HFFc6 (cell line): ENCODE data around the gene CPA1. TPM values are rescaled to one million over a fixed set of nuclear protein-coding genes. Genes with fewer than 3 reads are reported as not detected.

Source experiments
- DNase-seq: peaks from one replicate; pipeline ENCODE4 v3.0.0-alpha.2; 2018
- H3K27ac Mint-ChIP-seq: 2 replicates; pipeline ENCODE4 v1.8.0; 2020; ENCODE audit warnings: mild to moderate bottlenecking, mixed read lengths
- H3K27me3 Mint-ChIP-seq: 2 replicates; pipeline ENCODE4 v1.8.0; 2021; ENCODE audit warnings: mild to moderate bottlenecking, moderate library complexity, mixed read lengths; ENCODE audit not compliant: insufficient read depth
- H3K36me3 Mint-ChIP-seq: 2 replicates; pipeline ENCODE4 v1.8.0; 2021; ENCODE audit warnings: low read depth, mixed read lengths
- H3K4me1 Mint-ChIP-seq: 2 replicates; pipeline ENCODE4 v1.8.0; 2020; ENCODE audit warnings: low read depth, mixed read lengths
- H3K4me3 Mint-ChIP-seq: 2 replicates; pipeline ENCODE4 v1.8.0; 2020; ENCODE audit warnings: mild to moderate bottlenecking, moderate library complexity, mixed read lengths
- H3K9me3 Mint-ChIP-seq: 2 replicates; pipeline ENCODE4 v1.8.0; 2020; ENCODE audit warnings: mild to moderate bottlenecking, mixed read lengths
- total RNA-seq, 6 experiments: library from RNA; stranded (reverse); fragmentation: NEBNext Ultra II Directional; extraction: Animal tissue kit (Norgen Biotek cat#: 25700); gene quantifications; 2 replicates in 1 of 6; 3 replicates in 5 of 6; pipeline ENCODE4 v1.2.3, GENCODE V29; 2021
- TF ChIP-seq, protein P1 (sequence below): fragments of 200-600 bp; sonication (generic); IDR thresholded peaks from 2 replicates; pipeline ENCODE4 v1.5.0; 2021; ENCODE audit warnings: antibody characterized with exemption, mild to moderate bottlenecking

Gene CPA1
- total RNA-seq, 6 experiments from 2014 or later: not detected

DNA sequence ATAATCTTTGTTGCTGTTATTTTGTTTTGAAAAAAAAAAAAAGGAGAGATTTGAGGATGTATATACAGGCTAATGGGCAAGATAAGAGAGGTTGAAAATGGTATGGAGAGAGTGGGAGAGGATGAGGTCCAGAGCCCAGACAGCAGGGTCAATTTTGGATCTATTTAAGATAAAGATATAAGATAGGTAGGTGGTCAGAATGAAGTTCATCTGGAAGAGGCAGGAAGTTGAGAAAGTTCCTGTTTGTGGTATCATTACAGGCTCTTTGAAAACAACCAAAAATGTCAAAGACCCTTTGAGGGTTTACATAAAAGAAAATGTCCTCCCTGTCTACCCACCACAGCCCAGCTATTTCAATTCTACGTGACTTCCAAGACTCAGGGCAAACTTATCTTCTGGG is 53.0 kb downstream of the CPA1 start:
- no peaks in the 10 kb centered on the region for H3K36me3 Mint-ChIP-seq
- H3K9me3 Mint-ChIP-seq: no peaks in the 10 kb centered on the region
- H3K4me1 Mint-ChIP-seq: peaks cover 6% of the 10 kb centered on the region; the same call in 1 of the 2 replicates
- no peak overlapping the region for H3K27ac Mint-ChIP-seq
- TF ChIP-seq, protein P1, sequence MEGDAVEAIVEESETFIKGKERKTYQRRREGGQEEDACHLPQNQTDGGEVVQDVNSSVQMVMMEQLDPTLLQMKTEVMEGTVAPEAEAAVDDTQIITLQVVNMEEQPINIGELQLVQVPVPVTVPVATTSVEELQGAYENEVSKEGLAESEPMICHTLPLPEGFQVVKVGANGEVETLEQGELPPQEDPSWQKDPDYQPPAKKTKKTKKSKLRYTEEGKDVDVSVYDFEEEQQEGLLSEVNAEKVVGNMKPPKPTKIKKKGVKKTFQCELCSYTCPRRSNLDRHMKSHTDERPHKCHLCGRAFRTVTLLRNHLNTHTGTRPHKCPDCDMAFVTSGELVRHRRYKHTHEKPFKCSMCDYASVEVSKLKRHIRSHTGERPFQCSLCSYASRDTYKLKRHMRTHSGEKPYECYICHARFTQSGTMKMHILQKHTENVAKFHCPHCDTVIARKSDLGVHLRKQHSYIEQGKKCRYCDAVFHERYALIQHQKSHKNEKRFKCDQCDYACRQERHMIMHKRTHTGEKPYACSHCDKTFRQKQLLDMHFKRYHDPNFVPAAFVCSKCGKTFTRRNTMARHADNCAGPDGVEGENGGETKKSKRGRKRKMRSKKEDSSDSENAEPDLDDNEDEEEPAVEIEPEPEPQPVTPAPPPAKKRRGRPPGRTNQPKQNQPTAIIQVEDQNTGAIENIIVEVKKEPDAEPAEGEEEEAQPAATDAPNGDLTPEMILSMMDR: no peak
- no peaks in the 10 kb centered on the region; the same call in 1 of the 2 replicates for H3K27me3 Mint-ChIP-seq
- no peak overlapping the region for H3K4me3 Mint-ChIP-seq
- DNase-seq: no peak

DNA sequence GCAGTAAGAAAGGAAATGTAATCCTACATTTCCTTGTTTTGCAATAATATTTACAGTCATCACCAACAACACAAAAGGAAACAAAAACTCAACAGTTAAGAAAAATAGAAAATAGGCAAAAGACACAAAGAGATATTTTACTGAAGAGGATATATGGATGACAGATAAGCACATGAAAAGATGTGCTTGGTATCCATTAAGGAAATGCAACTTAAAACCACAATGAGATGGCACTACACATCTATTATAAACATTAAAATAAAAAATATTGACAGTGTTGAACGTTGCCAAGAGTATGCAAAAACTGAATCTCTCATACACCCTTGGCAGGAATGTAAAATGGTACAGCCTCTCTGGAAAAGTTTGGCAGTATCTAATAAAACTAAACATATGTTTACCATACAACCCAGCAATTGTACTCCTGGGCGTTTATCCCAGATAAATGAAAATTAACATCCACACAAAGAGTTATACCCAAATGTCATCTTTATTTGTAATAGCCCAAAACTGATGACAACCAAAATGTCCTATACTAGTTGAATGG is 55.1 kb downstream of the CPA1 start:
- Mint-ChIP-seq H3K4me3 (no peak overlapping the region), H3K9me3 (no peaks in the 10 kb centered on the region), H3K27ac (no peak overlapping the region), H3K36me3 (no peaks in the 10 kb centered on the region; the same call in 1 of the 2 replicates), H3K4me1 (peaks cover 8% of the 10 kb centered on the region), H3K27me3 (peaks cover 3% of the 10 kb centered on the region; the same call in 1 of the 2 replicates)
- TF ChIP-seq, protein P1: no peak
- DNase-seq: no peak

DNA sequence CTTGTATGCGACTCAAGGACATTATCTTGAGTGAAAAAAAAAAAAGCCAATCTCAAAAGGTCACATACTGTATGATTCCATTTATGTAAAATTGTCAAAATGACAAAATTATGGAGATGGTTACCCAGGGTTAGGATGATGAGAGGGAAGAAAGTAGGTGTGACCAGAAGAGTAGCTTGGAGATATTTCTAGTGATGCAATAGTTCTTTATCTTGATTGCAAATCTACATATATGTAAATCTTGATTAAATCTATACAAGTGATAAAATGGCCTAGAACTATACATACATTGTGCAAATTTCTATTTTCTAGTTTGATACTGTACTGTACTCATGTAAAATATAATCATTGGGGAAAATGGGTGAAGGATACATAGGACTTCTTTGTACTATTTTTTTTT is 56.0 kb downstream of the CPA1 start:
- Mint-ChIP-seq H3K4me1 (peaks cover 17% of the 10 kb centered on the region), H3K4me3 (no peak overlapping the region), H3K27me3 (peaks cover 3% of the 10 kb centered on the region; the same call in 1 of the 2 replicates), H3K27ac (no peak overlapping the region), H3K9me3 (peaks cover 4% of the 10 kb centered on the region), H3K36me3 (no peaks in the 10 kb centered on the region; the same call in 1 of the 2 replicates)
- TF ChIP-seq, protein P1: no peak
- no peak for DNase-seq

Other genes with a start within 250 kb of the CPA1 start
- gene TMEM209, start 175.1 kb upstream of the CPA1 start, total RNA-seq: 10 to 100 TPM; 14.2 to 17.3 (median 16.9) TPM
- not detected for gene SSMEM1, start 172.6 kb upstream of the CPA1 start, total RNA-seq
- not detected for gene CPA2, start 113.6 kb upstream of the CPA1 start, total RNA-seq
- 10 to 100 TPM in 5 of 6 experiments, 1 to 10 TPM in 1; 5.8 to 23.2 (median 20.0) TPM for gene CPA4, start 87.3 kb upstream of the CPA1 start, total RNA-seq
- gene CPA5, start 35.7 kb upstream of the CPA1 start, total RNA-seq: not detected
- 10 to 100 TPM; 14.5 to 20.9 (median 17.8) TPM for gene CEP41, start 60.5 kb downstream of the CPA1 start, total RNA-seq
- 1 to 10 TPM in 4 of 6 experiments, under 1 TPM in 2; 0.28 to 3.7 (median 2.1) TPM for gene MEST, start 111.6 kb downstream of the CPA1 start, total RNA-seq